Hepatocyte (in vitro differentiated cells): ENCODE results near the gene MT4. TPM values are rescaled to one million over a fixed set of nuclear protein-coding genes. Genes with fewer than 3 reads are reported as not detected.
A peak's percentile ranks its signal among the peaks of the same experiment; 100 is the strongest.

Source experiments
- DNase-seq: peaks from one replicate; pipeline ENCODE4 v3.0.0-alpha.2; 2016; ENCODE audit warnings: low spot score
- H2AFZ ChIP-seq: fragments of 200-600 bp; sonication (generic); 2 replicates; pipeline ENCODE4 v1.6.0; 2016; ENCODE audit warnings: antibody characterized with exemption, mild to moderate bottlenecking
- H3K27ac ChIP-seq: fragments of 200-600 bp; sonication (generic); 2 replicates; pipeline ENCODE4 v1.5.1; 2016; ENCODE audit warnings: mild to moderate bottlenecking
- H3K27me3 ChIP-seq: fragments of 200-600 bp; sonication (generic); 2 replicates; pipeline ENCODE4 v1.6.1; 2016
- H3K36me3 ChIP-seq: fragments of 200-600 bp; sonication (generic); replicated peaks from 2 replicates; pipeline ENCODE4 v1.5.1; 2016; ENCODE audit warnings: low read depth; ENCODE audit not compliant: insufficient read depth
- H3K4me1 ChIP-seq: fragments of 200-600 bp; sonication (generic); 2 replicates; pipeline ENCODE4 v1.5.1; 2016; ENCODE audit warnings: mild to moderate bottlenecking, moderate library complexity; ENCODE audit not compliant: insufficient read depth
- H3K4me2 ChIP-seq: fragments of 200-600 bp; sonication (generic); 2 replicates; pipeline ENCODE4 v1.6.0; 2016
- H3K4me3 ChIP-seq: fragments of 200-600 bp; sonication (generic); 2 replicates; pipeline ENCODE4 v1.5.1; 2016; ENCODE audit warnings: mild to moderate bottlenecking
- H3K79me2 ChIP-seq: fragments of 200-600 bp; sonication (generic); 2 replicates; pipeline ENCODE4 v1.6.0; 2017; ENCODE audit warnings: mild to moderate bottlenecking
- H3K9me2 ChIP-seq: fragments of 200-600 bp; sonication (generic); replicated peaks from 2 replicates; pipeline ENCODE4 v1.6.0; 2017; ENCODE audit warnings: mild to moderate bottlenecking; ENCODE audit not compliant: insufficient read depth
- H3K9me3 ChIP-seq: fragments of 200-600 bp; sonication (generic); 2 replicates; pipeline ENCODE4 v1.5.1; 2016; ENCODE audit warnings: low read depth, mild to moderate bottlenecking
- H4K20me1 ChIP-seq: fragments of 200-600 bp; sonication (generic); 2 replicates; pipeline ENCODE4 v1.6.0; 2016; ENCODE audit warnings: mild to moderate bottlenecking; ENCODE audit not compliant: insufficient read depth, poor library complexity, severe bottlenecking
- CTCF ChIP-seq: fragments of 200-600 bp; sonication (generic); IDR thresholded peaks from 2 replicates; pipeline ENCODE4 v1.5.1; 2016; ENCODE audit warnings: antibody characterized with exemption, mild to moderate bottlenecking; ENCODE audit not compliant: poor library complexity
- EZH2 ChIP-seq: fragments of 200-600 bp; sonication (generic); IDR thresholded peaks from 2 replicates; pipeline ENCODE4 v1.6.1; 2016; ENCODE audit warnings: antibody characterized with exemption, mild to moderate bottlenecking, borderline replicate concordance
- EZH2phosphoT487 ChIP-seq: fragments of 200-600 bp; sonication (generic); IDR thresholded peaks from one replicate; pipeline ENCODE4 v1.6.1; 2018; ENCODE audit warnings: antibody characterized with exemption, mild to moderate bottlenecking, low read depth, moderate library complexity; ENCODE audit not compliant: unreplicated experiment, severe bottlenecking
- WGBS: methylation state at CpG from one replicate; pipeline ENCODE4 v1.1.6; 2016; ENCODE audit warnings: low lambda C conversion rate; ENCODE audit errors: missing lambda C conversion rate; 5-methylcytosine and 5-hydroxymethylcytosine counted together
- polyA plus RNA-seq: library from polyadenylated mRNA; unstranded; fragments of >200 nt; fragmentation: Nextera tagmentation; extraction: Ambion mirVana; gene quantifications from 2 replicates; pipeline ENCODE4 v1.2.1, GENCODE V29; 2016
- total RNA-seq: library from RNA; depleted of rRNA; stranded (reverse); fragments of >200 nt; gene quantifications from 2 replicates; pipeline ENCODE4 v1.2.3, GENCODE V29; 2014

Gene MT4
- total and polyA plus RNA-seq, 2 experiments from 2014 or later = not detected

GRCh38 chr16:56608043-56608875 is 43.4 kb downstream of the MT4 start, which contains the start of gene MT2A:
Gene MT2A, plus strand, starts transcription at chr16:56608584. Its CDS starts 72 bp downstream, at chr16:56608656.
- no peaks in the 10 kb centered on the region for H4K20me1 ChIP-seq
- peak within 1 kb of the TSS; percentile 6 for H3K4me3 ChIP-seq
- peak within 1 kb of the TSS; percentile 87 for H3K27ac ChIP-seq
- H3K36me3 ChIP-seq = no peaks in the 10 kb centered on the region
- peak; percentile 98 for DNase-seq
- H3K4me1 ChIP-seq = peaks cover 26% of the 10 kb centered on the region
- H3K9me2 ChIP-seq = no peaks in the 10 kb centered on the region
- H3K4me2 ChIP-seq = peak within 1 kb of the TSS; percentile 82
- no peaks in the 10 kb centered on the region for H3K9me3 ChIP-seq
- H2AFZ ChIP-seq = no peak within 1 kb of the TSS
- 9% methylated on average over 62 of the region's 62 CpGs for WGBS
- H3K79me2 ChIP-seq = no peaks in the 10 kb centered on the region
- TF ChIP-seq EZH2phosphoT487 (no peak), CTCF (no peak), EZH2 (no peak)
- peaks cover 4% of the 10 kb centered on the region for H3K27me3 ChIP-seq

GRCh38 chr16:56608876-56609462 is 44.1 kb downstream of the MT4 start:
- WGBS = 5% methylated on average over 21 of the region's 21 CpGs
- Histone ChIP-seq H3K9me2 (no peaks in the 10 kb centered on the region), H3K27me3 (peaks cover 4% of the 10 kb centered on the region), H3K36me3 (no peaks in the 10 kb centered on the region), H3K4me1 (peaks cover 26% of the 10 kb centered on the region), H3K9me3 (no peaks in the 10 kb centered on the region), H3K79me2 (no peaks in the 10 kb centered on the region), H3K4me3 (no peak overlapping the region), H2AFZ (no peak overlapping the region), H3K27ac (peak overlapping the region; percentile 12), H3K4me2 (peak overlapping the region; percentile 82), H4K20me1 (no peaks in the 10 kb centered on the region)
- TF ChIP-seq EZH2phosphoT487 (no peak), CTCF (no peak), EZH2 (no peak)
- DNase-seq = no peak

- peak overlapping the region; percentile 82 for H3K4me2 ChIP-seq
- no peaks in the 10 kb centered on the region for H3K79me2 ChIP-seq
- peak; percentile 72 for DNase-seq
- no peak for TF ChIP-seq EZH2
- H3K4me1 ChIP-seq = peaks cover 26% of the 10 kb centered on the region
- no peak overlapping the region for H2AFZ ChIP-seq
- 6% methylated on average over 6 of the region's 6 CpGs for WGBS
- no peaks in the 10 kb centered on the region for H3K9me3 ChIP-seq
- H3K27me3 ChIP-seq = peaks cover 4% of the 10 kb centered on the region
- H3K27ac ChIP-seq = peak overlapping the region; percentile 12
- H4K20me1 ChIP-seq = no peaks in the 10 kb centered on the region
- H3K4me3 ChIP-seq = peak overlapping the region; percentile 6
- no peaks in the 10 kb centered on the region for H3K36me3 ChIP-seq
- H3K9me2 ChIP-seq = no peaks in the 10 kb centered on the region
Measured at GRCh38 chr16:56609463-56609921, 44.6 kb downstream of the MT4 start.

DNA sequence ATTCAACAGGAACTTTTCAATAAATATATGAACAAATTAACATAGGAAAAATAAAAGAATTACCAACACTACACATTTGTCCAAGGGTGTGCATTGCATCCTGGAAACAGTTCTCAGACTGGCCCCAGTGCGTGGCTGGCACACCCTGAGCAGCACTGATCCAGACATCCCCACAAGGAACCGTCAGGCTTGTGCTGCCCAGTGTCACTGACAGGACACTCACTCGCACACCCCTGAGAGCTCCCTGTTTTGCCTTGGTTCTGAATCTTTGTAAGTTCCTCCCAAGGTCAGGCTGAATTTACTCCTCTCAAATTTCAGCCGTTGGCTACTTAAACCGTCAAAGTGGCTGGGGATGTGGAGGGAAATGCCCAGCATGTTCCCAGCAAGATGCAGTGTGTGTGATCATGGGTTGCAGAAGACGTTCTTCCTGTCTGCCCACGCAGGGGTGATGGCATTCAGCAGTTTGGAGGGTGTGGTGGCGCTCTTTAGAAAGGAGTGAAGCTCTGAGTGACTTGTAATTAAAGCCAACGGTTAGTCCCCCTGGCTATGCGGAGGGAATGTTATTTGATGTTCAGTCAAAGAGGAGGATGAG is 45.2 kb downstream of the MT4 start:
- WGBS = 17% methylated on average over 10 of the region's 10 CpGs
- Histone ChIP-seq H3K4me3 (no peak overlapping the region), H2AFZ (no peak overlapping the region), H3K4me1 (peaks cover 26% of the 10 kb centered on the region), H3K36me3 (no peaks in the 10 kb centered on the region), H3K27me3 (peaks cover 4% of the 10 kb centered on the region), H3K4me2 (peak overlapping the region; percentile 82), H3K9me2 (no peaks in the 10 kb centered on the region), H3K9me3 (no peaks in the 10 kb centered on the region), H3K79me2 (no peaks in the 10 kb centered on the region), H4K20me1 (no peaks in the 10 kb centered on the region), H3K27ac (peak overlapping the region; percentile 12)
- no peak for TF ChIP-seq EZH2
- no peak for TF ChIP-seq EZH2phosphoT487
- TF ChIP-seq CTCF = no peak
- peak; percentile 49 for DNase-seq
